HFFc6 (cell line): ENCODE measurements around the gene FOXJ3. TPM values are rescaled to one million over a fixed set of nuclear protein-coding genes. Genes with fewer than 3 reads are reported as not detected.

Experiments used
- DNase-seq: peaks from one replicate; pipeline ENCODE4 v3.0.0-alpha.2; 2018
- H3K27ac Mint-ChIP-seq: 2 replicates; pipeline ENCODE4 v1.8.0; 2020; ENCODE audit warnings: mild to moderate bottlenecking, mixed read lengths
- H3K27me3 Mint-ChIP-seq: 2 replicates; pipeline ENCODE4 v1.8.0; 2021; ENCODE audit warnings: mild to moderate bottlenecking, moderate library complexity, mixed read lengths; ENCODE audit not compliant: insufficient read depth
- H3K36me3 Mint-ChIP-seq: 2 replicates; pipeline ENCODE4 v1.8.0; 2021; ENCODE audit warnings: low read depth, mixed read lengths
- H3K4me1 Mint-ChIP-seq: 2 replicates; pipeline ENCODE4 v1.8.0; 2020; ENCODE audit warnings: low read depth, mixed read lengths
- H3K4me3 Mint-ChIP-seq: 2 replicates; pipeline ENCODE4 v1.8.0; 2020; ENCODE audit warnings: mild to moderate bottlenecking, moderate library complexity, mixed read lengths
- H3K9me3 Mint-ChIP-seq: 2 replicates; pipeline ENCODE4 v1.8.0; 2020; ENCODE audit warnings: mild to moderate bottlenecking, mixed read lengths
- CTCF ChIP-seq: fragments of 200-600 bp; sonication (generic); IDR thresholded peaks from 2 replicates; pipeline ENCODE4 v1.5.0; 2021; ENCODE audit warnings: antibody characterized with exemption, mild to moderate bottlenecking
- total RNA-seq, 6 experiments: library from RNA; stranded (reverse); fragmentation: NEBNext Ultra II Directional; extraction: Animal tissue kit (Norgen Biotek cat#: 25700); gene quantifications; 2 replicates in 1 of 6; 3 replicates in 5 of 6; pipeline ENCODE4 v1.2.3, GENCODE V29; 2021

Gene FOXJ3
- total RNA-seq, 6 experiments from 2014 or later, result 24.5 to 31.3 (median 28.9) TPM

DNA sequence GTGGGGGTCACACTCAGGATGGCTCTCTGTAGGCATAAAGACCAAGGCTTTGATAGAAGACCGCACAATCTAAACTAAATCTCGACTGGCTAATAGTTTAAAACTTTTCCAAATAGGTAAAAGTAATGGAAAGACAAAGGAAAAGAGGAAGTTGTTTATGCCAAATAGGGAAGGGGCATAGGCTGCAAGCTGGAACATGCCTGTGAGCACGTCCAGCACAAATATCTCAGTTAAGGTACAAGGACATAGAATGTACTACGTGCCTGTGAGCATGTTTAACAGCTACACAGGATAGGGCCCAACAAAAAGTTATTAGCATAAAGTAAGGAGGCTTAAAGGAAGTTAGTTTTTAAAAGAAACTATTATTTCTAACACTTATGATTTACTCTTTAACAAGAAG, 142.9 kb downstream of the FOXJ3 start:
- H3K27me3 Mint-ChIP-seq, result no peaks in the 10 kb centered on the region; the same call in 1 of the 2 replicates
- H3K9me3 Mint-ChIP-seq, result no peaks in the 10 kb centered on the region
- H3K4me3 Mint-ChIP-seq, result no peak overlapping the region
- no peak for TF ChIP-seq CTCF
- DNase-seq, result no peak
- H3K4me1 Mint-ChIP-seq, result peaks cover 1% of the 10 kb centered on the region; the same call in 1 of the 2 replicates
- H3K27ac Mint-ChIP-seq, result no peak overlapping the region
- H3K36me3 Mint-ChIP-seq, result peaks cover 23% of the 10 kb centered on the region

GRCh38 chr1:42191319-42191718, 143.7 kb downstream of the FOXJ3 start:
- Mint-ChIP-seq H3K27ac (no peak overlapping the region), H3K27me3 (no peaks in the 10 kb centered on the region; the same call in 1 of the 2 replicates), H3K36me3 (peaks cover 18% of the 10 kb centered on the region), H3K4me1 (peaks cover 9% of the 10 kb centered on the region), H3K9me3 (no peaks in the 10 kb centered on the region), H3K4me3 (no peak overlapping the region)
- TF ChIP-seq CTCF, result no peak
- DNase-seq, result no peak

DNA sequence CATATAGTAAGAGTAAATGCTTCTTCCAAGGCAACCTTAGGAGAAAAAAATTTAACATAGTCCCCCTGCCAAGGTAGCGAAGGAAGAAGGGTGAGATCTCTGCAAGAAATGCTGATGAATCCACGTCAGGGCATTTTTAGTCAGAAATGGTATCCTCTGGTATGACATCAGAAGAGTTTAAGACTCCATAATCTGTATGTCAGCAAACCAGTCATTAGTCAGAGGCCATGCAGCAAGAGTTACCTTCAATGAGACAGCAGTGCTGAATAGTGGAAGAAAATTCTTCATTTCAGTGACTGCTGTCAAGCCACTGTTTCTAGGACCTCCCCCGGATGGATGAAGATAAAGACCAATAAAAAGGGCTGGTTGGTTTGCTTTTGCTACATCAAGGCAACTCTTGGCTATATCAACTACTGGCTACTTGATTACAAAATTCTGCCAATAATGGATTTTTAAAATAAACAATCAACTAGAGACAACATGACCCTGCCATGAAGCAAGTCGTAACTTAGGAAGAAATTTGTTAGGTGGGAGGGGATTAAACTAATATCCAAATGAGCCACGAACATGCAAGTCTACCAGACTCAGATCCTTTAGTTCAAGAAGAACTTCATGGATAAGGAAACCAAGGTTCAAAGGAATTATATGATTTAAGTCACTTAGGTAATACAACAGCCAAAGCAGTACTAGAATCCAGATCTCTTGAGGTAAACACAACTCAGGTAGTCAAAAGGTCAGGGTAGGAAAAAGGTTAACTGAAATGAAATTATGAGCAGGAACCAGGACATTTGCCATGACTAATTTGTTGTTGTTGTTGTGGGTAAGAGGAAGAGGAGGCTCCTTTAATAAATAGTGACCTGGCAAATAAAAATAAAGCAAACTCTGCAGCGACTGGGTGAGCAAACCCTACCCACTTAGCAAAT, 144.8 kb downstream of the FOXJ3 start:
- no peak for DNase-seq
- H3K4me3 Mint-ChIP-seq, result no peak overlapping the region
- peaks cover 18% of the 10 kb centered on the region for H3K36me3 Mint-ChIP-seq
- H3K9me3 Mint-ChIP-seq, result no peaks in the 10 kb centered on the region
- no peak for TF ChIP-seq CTCF
- H3K27ac Mint-ChIP-seq, result no peak overlapping the region
- no peaks in the 10 kb centered on the region; the same call in 1 of the 2 replicates for H3K27me3 Mint-ChIP-seq
- peaks cover 21% of the 10 kb centered on the region for H3K4me1 Mint-ChIP-seq

DNA sequence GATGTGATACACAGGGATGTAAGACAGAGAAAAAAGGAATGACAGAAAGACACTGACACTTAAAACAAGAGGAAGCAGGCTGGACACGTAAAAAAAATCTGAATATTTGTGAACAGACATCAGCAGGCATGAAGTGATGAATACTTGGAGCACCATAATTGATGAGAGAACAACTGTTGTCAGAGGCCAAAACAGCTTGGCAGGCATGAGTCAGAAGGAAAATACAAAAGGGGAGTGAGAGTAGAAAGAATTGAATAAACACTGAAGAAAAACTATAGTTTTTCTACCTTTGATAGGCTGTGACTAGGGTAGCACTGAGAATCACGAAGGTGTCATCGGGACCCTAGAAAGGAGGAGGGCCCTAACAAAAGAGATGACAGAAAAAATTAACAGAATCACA, 148.9 kb downstream of the FOXJ3 start:
- H3K9me3 Mint-ChIP-seq, result no peaks in the 10 kb centered on the region
- no peak overlapping the region; the same call in 1 of the 2 replicates for H3K4me3 Mint-ChIP-seq
- peak; percentile 62 for DNase-seq
- H3K27me3 Mint-ChIP-seq, result no peaks in the 10 kb centered on the region
- peaks cover 20% of the 10 kb centered on the region for H3K36me3 Mint-ChIP-seq
- H3K27ac Mint-ChIP-seq, result peak overlapping the region; percentile 34
- H3K4me1 Mint-ChIP-seq, result peaks cover 21% of the 10 kb centered on the region
- TF ChIP-seq CTCF, result no peak

DNA sequence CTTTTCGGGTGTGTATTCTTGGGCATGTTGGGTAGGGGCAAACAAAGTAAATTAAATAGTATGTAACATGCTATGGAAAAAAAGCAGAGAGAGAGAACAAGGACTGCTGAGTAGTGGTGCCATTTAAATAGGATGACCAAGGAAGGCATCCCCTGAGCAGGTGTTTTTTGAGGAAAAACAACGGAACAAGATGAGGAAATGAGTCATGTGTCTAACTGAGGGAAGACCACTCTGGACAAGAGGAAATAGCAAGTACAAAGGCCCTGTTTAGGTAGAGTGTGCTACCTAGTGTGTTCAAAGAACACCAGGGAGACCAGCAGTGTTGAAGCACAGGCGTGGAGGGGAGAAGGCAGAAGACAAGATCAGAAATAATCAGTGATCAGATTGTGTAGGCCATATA, 150.4 kb downstream of the FOXJ3 start:
- H3K36me3 Mint-ChIP-seq, result peaks cover 17% of the 10 kb centered on the region
- H3K4me3 Mint-ChIP-seq, result no peak overlapping the region
- H3K4me1 Mint-ChIP-seq, result peaks cover 21% of the 10 kb centered on the region
- no peak for DNase-seq
- no peak for TF ChIP-seq CTCF
- H3K27ac Mint-ChIP-seq, result no peak overlapping the region
- no peaks in the 10 kb centered on the region for H3K27me3 Mint-ChIP-seq
- H3K9me3 Mint-ChIP-seq, result no peaks in the 10 kb centered on the region
